Measurements from ENCODE around the gene DNAJC3. TPM values are rescaled to one million over a fixed set of nuclear protein-coding genes. Genes with fewer than 3 reads are reported as not detected.

The DNAJC3 gene
- total and polyA plus RNA-seq, 2 of the 13 experiments (the other 11 are each of a cell fraction or from before 2014, with no cell fraction given): 10.4 to 48.2 TPM

- TF ChIP-seq HNF1B (CRISPR knock-in tag; IDR thresholded peaks at IDR 0.05) (no peak), MYPOP (CRISPR knock-in tag; IDR thresholded peaks at IDR 0.05) (peak; percentile 94), FOXA3 (CRISPR knock-in tag; IDR thresholded peaks at IDR 0.05) (no peak), ZNF687 (CRISPR knock-in tag; IDR thresholded peaks at IDR 0.05) (no peak; the same call in 1 of the 2 replicates), MED1 (CRISPR knock-in tag; IDR thresholded peaks at IDR 0.05) (no peak), ZMYM3 (CRISPR knock-in tag; IDR thresholded peaks at IDR 0.05) (no peak), CSRNP2 (CRISPR knock-in tag; conservative IDR thresholded peaks at IDR 0.05; ENCODE audit: low read depth) (no peak), MED8 (CRISPR knock-in tag; IDR thresholded peaks at IDR 0.05; ENCODE audit: insufficient replicate concordance) (no peak), AFF4 (CRISPR knock-in tag; IDR thresholded peaks at IDR 0.05) (no peak), MTA3 (CRISPR knock-in tag; IDR thresholded peaks at IDR 0.05) (no peak), TBX3 (IDR thresholded peaks at IDR 0.05; ENCODE audit: borderline replicate concordance) (no peak), ZNF784 (CRISPR knock-in tag; IDR thresholded peaks at IDR 0.05; ENCODE audit: borderline replicate concordance) (no peak), TOPORS (CRISPR knock-in tag; IDR thresholded peaks at IDR 0.05) (no peak), SIN3B (IDR thresholded peaks at IDR 0.05; ENCODE audit: low read length) (no peak), GATAD2A (CRISPR knock-in tag; IDR thresholded peaks at IDR 0.05) (no peak), ZBTB1 (CRISPR knock-in tag; IDR thresholded peaks at IDR 0.05; ENCODE audit: borderline replicate concordance) (no peak), TSC22D2 (CRISPR knock-in tag; IDR thresholded peaks at IDR 0.05; ENCODE audit: borderline replicate concordance) (no peak)
Measured at GRCh38 chr13:95644601-95645052, 32.3 kb upstream of the DNAJC3 start, which contains the start of gene DZIP1 (continued).
